K562 (cell line): ENCODE results near the gene SAMD14. TPM values are rescaled to one million over a fixed set of nuclear protein-coding genes. Genes with fewer than 3 reads are reported as not detected.

Experiments used
- ATAC-seq: fragments of 200-7000 bp; cut with Tn5 transposase; 3 replicates; pipeline ENCODE4 v1.9.1; 2020; ENCODE audit warnings: moderate library complexity
- BruUV-seq: library from RNA; stranded (reverse); fragments of 400-500 nt; replicated peaks from 2 replicates; lab custom pipeline; 2021; lab: Mats Ljungman, UMichigan
- CTCF ChIA-PET: fragments of 300-600 bp; formaldehyde crosslinking; extraction: SDS; loops from one replicate; lab custom pipeline; 2021; ENCODE audit warnings: low intra/inter-chr PET ratio; lab: Yijun Ruan, JAX
- POLR2A ChIA-PET: fragments of 300-600, 350-650 bp; sonication (Branson Sonifier 250); formaldehyde crosslinking; extraction: SDS; loops from one replicate; lab custom pipeline; 2021; ENCODE audit warnings: antibody characterized with exemption, inconsistent platforms; lab: Yijun Ruan, JAX
- DNase-seq, 4 experiments: peaks; one replicate each; pipeline versions ENCODE4 v3.0.0 to v3.0.0-alpha.2; 2011 to 2018; ENCODE audit warnings: low spot score in 3 of 4, mixed read lengths in 3 of 4; ENCODE audit errors: extremely low read depth in 1 of 4
- FAIRE-seq: peaks from 2 replicates; lab custom pipeline; 2011; peaks lifted over from hg19 to GRCh38; lab: Jason Lieb, UNC
- H2AFZ ChIP-seq: 2 replicates; pipeline ENCODE4 v1.6.0; 2011; ENCODE audit warnings: low read depth, low read length, control low read depth, inconsistent platforms
- H3K27ac ChIP-seq: fragments of 200-600 bp; 3 replicates; pipeline ENCODE4 v1.8.0; 2011; ENCODE audit warnings: low read depth, mild to moderate bottlenecking, control low read depth, inconsistent platforms, low read length, moderate library complexity, mixed read lengths; ENCODE audit errors: extremely low read depth
- H3K27me3 ChIP-seq, 2 experiments: fragments of 300-600 bp in 1 of 2; 2 replicates in 1 of 2; 3 replicates in 1 of 2; pipeline versions ENCODE4 v1.6.0 to v1.8.0; 2011; ENCODE audit warnings: inconsistent platforms in 2 of 2, low read length in 2 of 2, mild to moderate bottlenecking in 1 of 2, mixed read lengths in 1 of 2, moderate library complexity in 1 of 2; ENCODE audit not compliant: control insufficient read depth in 2 of 2, insufficient read depth in 2 of 2
- H3K36me3 ChIP-seq: fragments of 300-600 bp; 3 replicates; pipeline ENCODE4 v1.8.0; 2011; ENCODE audit warnings: mild to moderate bottlenecking, low read length, inconsistent platforms; ENCODE audit not compliant: control insufficient read depth, insufficient read depth
- H3K4me1 ChIP-seq, 2 experiments: fragments of 200-600 bp in 1 of 2; replicated peaks in 1 of 2; 2 replicates in 1 of 2; 3 replicates in 1 of 2; pipeline versions ENCODE4 v1.5.1 to v1.8.0; 2011; ENCODE audit warnings: inconsistent platforms in 2 of 2, low read length in 2 of 2, mild to moderate bottlenecking in 1 of 2, mixed read lengths in 1 of 2, moderate library complexity in 1 of 2; ENCODE audit not compliant: control insufficient read depth in 2 of 2, insufficient read depth in 2 of 2
- H3K4me2 ChIP-seq: 2 replicates; pipeline ENCODE4 v1.6.1; 2011; ENCODE audit warnings: low read length, control low read depth, inconsistent platforms, mixed read lengths; ENCODE audit not compliant: insufficient read depth
- H3K4me3 ChIP-seq: fragments of 200-600 bp; sonication (generic), shearing (Covaris generic); 2 replicates; pipeline ENCODE4 v1.5.1; 2016; ENCODE audit warnings: control low read depth, inconsistent platforms
- H3K79me2 ChIP-seq: fragments of 200-600 bp; 3 replicates; pipeline ENCODE4 v1.8.0; 2011; ENCODE audit warnings: low read length, inconsistent platforms; ENCODE audit not compliant: control insufficient read depth, insufficient read depth
- H3K9ac ChIP-seq, 2 experiments: 2 replicates each; pipeline versions ENCODE4 v1.6.0 to v1.6.1; 2011; ENCODE audit warnings: low read depth in 2 of 2, low read length in 2 of 2, control low read depth in 1 of 2, inconsistent platforms in 1 of 2, mild to moderate bottlenecking in 1 of 2, mixed read lengths in 1 of 2; ENCODE audit not compliant: insufficient read depth in 1 of 2
- H3K9me1 ChIP-seq: one replicate; pipeline ENCODE4 v1.6.0; 2011; ENCODE audit warnings: inconsistent platforms, mild to moderate bottlenecking, low read length, moderate library complexity; ENCODE audit not compliant: control insufficient read depth, insufficient read depth
- H3K9me3 ChIP-seq: replicated peaks from 2 replicates; pipeline ENCODE4 v1.5.1; 2011; ENCODE audit warnings: low read depth, low read length, inconsistent platforms; ENCODE audit not compliant: control insufficient read depth, insufficient read depth
- H4K20me1 ChIP-seq: replicated peaks from 2 replicates; pipeline ENCODE4 v1.6.1; 2011; ENCODE audit warnings: low read length, inconsistent platforms, mixed read lengths; ENCODE audit not compliant: control insufficient read depth, insufficient read depth
- BRF1 ChIP-seq: IDR thresholded peaks from 3 replicates; pipeline ENCODE4 v1.6.1; 2011; ENCODE audit warnings: borderline replicate concordance, mild to moderate bottlenecking; ENCODE audit not compliant: insufficient read length; ENCODE audit errors: extremely low read depth
- CBX2 ChIP-seq: fragments of 200-600 bp; sonication (generic); IDR thresholded peaks from one replicate; pipeline ENCODE4 v1.6.1; 2012; ENCODE audit warnings: mild to moderate bottlenecking, low read length, inconsistent platforms; ENCODE audit not compliant: insufficient read depth, poor library complexity, severe bottlenecking
- DIDO1 ChIP-seq: fragments of 450-650 bp; IDR thresholded peaks from 2 replicates; pipeline ENCODE4 v1.6.1; 2016; ENCODE audit warnings: low read depth, missing biosample characterization, missing genetic modification characterization
- DNMT1 ChIP-seq: fragments of 450-650 bp; IDR thresholded peaks from 2 replicates; pipeline ENCODE4 v1.6.1; 2016; ENCODE audit warnings: antibody characterized with exemption, mild to moderate bottlenecking
- HDAC6 ChIP-seq: IDR thresholded peaks from 2 replicates; pipeline ENCODE4 v1.6.1; 2012; ENCODE audit warnings: low read depth, mild to moderate bottlenecking, control low read depth, inconsistent platforms, low read length, moderate library complexity
- KLF13 ChIP-seq: fragments of 450-650 bp; IDR thresholded peaks from 2 replicates; pipeline ENCODE4 v1.6.1; 2016; ENCODE audit warnings: missing genetic modification characterization, low read depth, mild to moderate bottlenecking, missing compliant biosample characterization, moderate library complexity, borderline replicate concordance
- NCOA1 ChIP-seq: fragments of 450-650 bp; IDR thresholded peaks from 2 replicates; pipeline ENCODE4 v1.6.1; 2016; ENCODE audit warnings: low read depth
- NFXL1 ChIP-seq: fragments of 450-650 bp; formaldehyde crosslinking; IDR thresholded peaks from 2 replicates; pipeline ENCODE4 v1.4.0; 2021; ENCODE audit warnings: mild to moderate bottlenecking
- RBBP5 ChIP-seq: fragments of 200-600 bp; sonication (generic); IDR thresholded peaks from 2 replicates; pipeline ENCODE4 v1.6.1; 2012; ENCODE audit warnings: borderline replicate concordance, mild to moderate bottlenecking, low read length, control low read depth, inconsistent platforms; ENCODE audit not compliant: insufficient read depth, poor library complexity, severe bottlenecking
- SRSF9 ChIP-seq: fragments of 200-400 bp; formaldehyde crosslinking; IDR thresholded peaks from 2 replicates; pipeline ENCODE4 v1.6.1; 2017; ENCODE audit warnings: low read depth, low read length, borderline replicate concordance
- ZBTB1 ChIP-seq: sonication (generic); formaldehyde crosslinking; IDR thresholded peaks from 2 replicates; pipeline ENCODE4 v1.8.1; 2023; ENCODE audit warnings: missing genetic modification reagents, low read depth, mild to moderate bottlenecking, borderline replicate concordance
- ZNF584 ChIP-seq: fragments of 200-800 bp; sonication (Bioruptor generic); IDR thresholded peaks from 2 replicates; pipeline ENCODE4 v1.6.1; 2016; ENCODE audit warnings: low read depth, mild to moderate bottlenecking, missing genetic modification characterization, missing compliant biosample characterization
- ZNF79 ChIP-seq: fragments of 250-450 bp; sonication (Bioruptor Pico); IDR thresholded peaks from 2 replicates; pipeline ENCODE4 v1.4.0; 2020; ENCODE audit warnings: low read depth, mild to moderate bottlenecking, moderate library complexity
- WGBS: fragments of 100-300 bp; shearing (Covaris generic); methylation state at CpG from one replicate; pipeline ENCODE4 v1.1.6; 2016; ENCODE audit warnings: low coverage, mixed read lengths; ENCODE audit not compliant: insufficient coverage; ENCODE audit errors: missing lambda C conversion rate; 5-methylcytosine and 5-hydroxymethylcytosine counted together
- in situ Hi-C: fragments of 300-500 bp; cut with MboI; formaldehyde crosslinking; loops from 4 replicates; pipeline ENCODE4 v1.15.0; 2018; ENCODE audit warnings: inconsistent platforms, mixed read lengths
- intact Hi-C: fragments of 100-400 bp; cut with micrococcal nuclease; formaldehyde crosslinking; loops from 2 replicates; pipeline ENCODE4 v1.14.2; 2022
- polyA plus RNA-seq, 8 experiments: library from polyadenylated mRNA; depleted of rRNA in 4 of 8; stranded (reverse) in 5 of 8; unstranded in 3 of 8; fragments of >200 nt; fragmentation: Nextera tagmentation in 2 of 8; fragmentation: Illumina TruSeq in 1 of 8; extraction: Ambion mirVana in 2 of 8; extraction: Trizol in 1 of 8; gene quantifications; 2 replicates each; pipeline versions ENCODE4 v1.2.1 to v1.2.3, GENCODE V29; 2011 to 2014; ENCODE audit warnings: inconsistent platforms in 1 of 8, missing spikeins in 1 of 8
- total RNA-seq, 7 experiments: library from RNA; depleted of rRNA in 6 of 7; stranded (reverse); fragments of >200 nt in 6 of 7; fragmentation: Illumina TruSeq in 2 of 7; extraction: Trizol in 2 of 7; gene quantifications; 2 replicates each; pipeline versions ENCODE4 v1.2.1 to v1.2.3, GENCODE V29; 2011 to 2021; ENCODE audit warnings: low replicate concordance in 1 of 7
- TF ChIP-seq, protein P1 (sequence below): fragments of 250-450 bp; sonication (Bioruptor Pico); IDR thresholded peaks from 2 replicates; pipeline ENCODE4 v1.4.0; 2020; ENCODE audit warnings: mild to moderate bottlenecking, moderate library complexity
- TF ChIP-seq, protein P2 (sequence below): IDR thresholded peaks from 3 replicates; pipeline ENCODE4 v1.6.1; 2011; ENCODE audit warnings: borderline replicate concordance, mild to moderate bottlenecking; ENCODE audit not compliant: insufficient read length, insufficient read depth
- TF ChIP-seq, protein P3 (sequence below): fragments of 450-650 bp; IDR thresholded peaks from 2 replicates; pipeline ENCODE4 v1.6.1; 2016; ENCODE audit warnings: antibody characterized with exemption
- TF ChIP-seq, protein P4 (sequence below): fragments of 450-650 bp; IDR thresholded peaks from 2 replicates; pipeline ENCODE4 v1.7.0; 2016; ENCODE audit warnings: borderline replicate concordance

The SAMD14 gene
- total and polyA plus RNA-seq, 9 of the 15 experiments (the other 6 are each of a cell fraction or from before 2014, with no cell fraction given): 0.04 to 0.07 TPM; not detected in 7

DNA sequence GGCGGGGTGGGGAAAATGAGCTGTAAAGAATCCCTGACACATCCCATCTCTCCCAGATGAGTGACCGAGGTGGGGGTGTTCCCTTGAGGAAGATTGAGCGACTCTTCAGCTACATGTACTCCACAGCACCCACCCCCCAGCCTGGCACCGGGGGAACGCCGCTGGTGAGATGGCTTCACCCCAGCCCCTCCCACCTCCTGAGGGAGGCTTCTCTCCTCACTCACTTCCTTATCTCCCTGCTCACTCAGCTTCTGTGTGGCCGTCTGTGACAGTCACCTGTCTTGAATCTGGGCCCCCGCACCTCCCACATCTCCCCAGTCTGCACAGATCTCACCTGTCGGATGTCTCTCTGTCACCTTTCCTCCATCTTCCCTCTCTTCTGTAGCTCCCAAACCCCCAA, 21.4 kb downstream of the SAMD14 start:
- FAIRE-seq: no peak
- Histone ChIP-seq H3K4me3 (no peak overlapping the region), H3K27ac (no peak overlapping the region), H4K20me1 (no peaks in the 10 kb centered on the region; the same call in 1 of the 2 replicates), H3K9me1 (no peaks in the 10 kb centered on the region), H3K4me2 (no peak overlapping the region), H3K9me3 (no peaks in the 10 kb centered on the region), H3K79me2 (no peaks in the 10 kb centered on the region), H3K27me3 (peaks cover 0 to 28% of the 10 kb centered on the region in 2 experiments; a peak in 2 of 5 replicates), H2AFZ (no peak overlapping the region), H3K9ac (no peak overlapping the region), H3K36me3 (no peaks in the 10 kb centered on the region), H3K4me1 (peaks cover 8 to 37% of the 10 kb centered on the region in 2 experiments)
- DNase-seq: peak in 1 of 4 experiments; percentile 48
- in situ Hi-C loops (no loop called here), intact Hi-C loops (no loop called here)
- BruUV-seq: no TSS peak
- ATAC-seq: peak; percentile 69
- CTCF ChIA-PET: no interaction called here
- POLR2A ChIA-PET: interaction anchor here (0.6 to 1.1 kb wide), 3 partner anchors 18 to 167 kb away, joined by 3 to 6 read pairs (median 3); no protein-coding TSS in a partner anchor
- WGBS: 13% methylated on average over 8 of the region's 9 CpGs
- TF ChIP-seq DIDO1: no peak
- no peak for TF ChIP-seq KLF13 (tag)
- TF ChIP-seq ZNF79 (CRISPR knock-in tag): no peak
- TF ChIP-seq NCOA1: no peak
- TF ChIP-seq RBBP5: no peak
- TF ChIP-seq, protein P1, sequence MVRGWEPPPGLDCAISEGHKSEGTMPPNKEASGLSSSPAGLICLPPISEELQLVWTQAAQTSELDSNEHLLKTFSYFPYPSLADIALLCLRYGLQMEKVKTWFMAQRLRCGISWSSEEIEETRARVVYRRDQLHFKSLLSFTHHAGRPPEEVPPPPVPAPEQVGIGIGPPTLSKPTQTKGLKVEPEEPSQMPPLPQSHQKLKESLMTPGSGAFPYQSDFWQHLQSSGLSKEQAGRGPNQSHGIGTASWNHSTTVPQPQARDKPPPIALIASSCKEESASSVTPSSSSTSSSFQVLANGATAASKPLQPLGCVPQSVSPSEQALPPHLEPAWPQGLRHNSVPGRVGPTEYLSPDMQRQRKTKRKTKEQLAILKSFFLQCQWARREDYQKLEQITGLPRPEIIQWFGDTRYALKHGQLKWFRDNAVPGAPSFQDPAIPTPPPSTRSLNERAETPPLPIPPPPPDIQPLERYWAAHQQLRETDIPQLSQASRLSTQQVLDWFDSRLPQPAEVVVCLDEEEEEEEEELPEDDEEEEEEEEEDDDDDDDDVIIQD: no peak
- TF ChIP-seq, protein P2, sequence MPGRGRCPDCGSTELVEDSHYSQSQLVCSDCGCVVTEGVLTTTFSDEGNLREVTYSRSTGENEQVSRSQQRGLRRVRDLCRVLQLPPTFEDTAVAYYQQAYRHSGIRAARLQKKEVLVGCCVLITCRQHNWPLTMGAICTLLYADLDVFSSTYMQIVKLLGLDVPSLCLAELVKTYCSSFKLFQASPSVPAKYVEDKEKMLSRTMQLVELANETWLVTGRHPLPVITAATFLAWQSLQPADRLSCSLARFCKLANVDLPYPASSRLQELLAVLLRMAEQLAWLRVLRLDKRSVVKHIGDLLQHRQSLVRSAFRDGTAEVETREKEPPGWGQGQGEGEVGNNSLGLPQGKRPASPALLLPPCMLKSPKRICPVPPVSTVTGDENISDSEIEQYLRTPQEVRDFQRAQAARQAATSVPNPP: no peak
- TF ChIP-seq ZNF584: no peak
- no peak for TF ChIP-seq HDAC6
- TF ChIP-seq NFXL1 (CRISPR knock-in tag): no peak
- TF ChIP-seq BRF1: no peak
- TF ChIP-seq SRSF9: no peak
- TF ChIP-seq CBX2: no peak
- no peak for TF ChIP-seq ZBTB1
- TF ChIP-seq, protein P3, sequence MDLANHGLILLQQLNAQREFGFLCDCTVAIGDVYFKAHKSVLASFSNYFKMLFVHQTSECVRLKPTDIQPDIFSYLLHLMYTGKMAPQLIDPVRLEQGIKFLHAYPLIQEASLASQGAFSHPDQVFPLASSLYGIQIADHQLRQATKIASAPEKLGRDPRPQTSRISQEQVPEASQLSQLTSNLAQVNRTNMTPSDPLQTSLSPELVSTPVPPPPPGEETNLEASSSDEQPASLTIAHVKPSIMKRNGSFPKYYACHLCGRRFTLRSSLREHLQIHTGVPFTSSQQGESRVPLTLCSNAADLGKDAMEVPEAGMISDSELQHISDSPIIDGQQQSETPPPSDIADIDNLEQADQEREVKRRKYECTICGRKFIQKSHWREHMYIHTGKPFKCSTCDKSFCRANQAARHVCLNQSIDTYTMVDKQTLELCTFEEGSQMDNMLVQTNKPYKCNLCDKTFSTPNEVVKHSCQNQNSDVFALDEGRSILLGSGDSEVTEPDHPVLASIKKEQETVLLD: no peak
- TF ChIP-seq, protein P4, sequence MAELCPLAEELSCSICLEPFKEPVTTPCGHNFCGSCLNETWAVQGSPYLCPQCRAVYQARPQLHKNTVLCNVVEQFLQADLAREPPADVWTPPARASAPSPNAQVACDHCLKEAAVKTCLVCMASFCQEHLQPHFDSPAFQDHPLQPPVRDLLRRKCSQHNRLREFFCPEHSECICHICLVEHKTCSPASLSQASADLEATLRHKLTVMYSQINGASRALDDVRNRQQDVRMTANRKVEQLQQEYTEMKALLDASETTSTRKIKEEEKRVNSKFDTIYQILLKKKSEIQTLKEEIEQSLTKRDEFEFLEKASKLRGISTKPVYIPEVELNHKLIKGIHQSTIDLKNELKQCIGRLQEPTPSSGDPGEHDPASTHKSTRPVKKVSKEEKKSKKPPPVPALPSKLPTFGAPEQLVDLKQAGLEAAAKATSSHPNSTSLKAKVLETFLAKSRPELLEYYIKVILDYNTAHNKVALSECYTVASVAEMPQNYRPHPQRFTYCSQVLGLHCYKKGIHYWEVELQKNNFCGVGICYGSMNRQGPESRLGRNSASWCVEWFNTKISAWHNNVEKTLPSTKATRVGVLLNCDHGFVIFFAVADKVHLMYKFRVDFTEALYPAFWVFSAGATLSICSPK: no peak
- TF ChIP-seq DNMT1: no peak
